HepG2 (cell line): ENCODE measurements around the gene PAX4. TPM values are rescaled to one million over a fixed set of nuclear protein-coding genes. Genes with fewer than 3 reads are reported as not detected.

ENCODE experiments used
- ATF1 ChIP-seq: IDR thresholded peaks from 2 replicates; pipeline ENCODE4 v1.6.1; 2016; ENCODE audit warnings: mild to moderate bottlenecking, control low read depth
- JARID2 ChIP-seq: sonication (generic); formaldehyde crosslinking; IDR thresholded peaks from 2 replicates; pipeline ENCODE4 v1.8.1; 2023; ENCODE audit warnings: missing genetic modification reagents, inconsistent platforms; ENCODE audit not compliant: insufficient replicate concordance
- LCORL ChIP-seq, 2 experiments: fragments of 450-650 bp in 1 of 2; sonication (generic) in 1 of 2; formaldehyde crosslinking in 1 of 2; IDR thresholded peaks; 2 replicates each; pipeline versions ENCODE4 v1.5.0 to v1.6.1; 2017 to 2020; ENCODE audit warnings: antibody characterized with exemption in 1 of 2, missing genetic modification reagents in 1 of 2
- MAZ ChIP-seq, 2 experiments: sonication (generic) in 1 of 2; formaldehyde crosslinking in 1 of 2; IDR thresholded peaks; 2 replicates each; pipeline versions ENCODE4 v1.5.0 to v1.6.1; 2012 to 2020; ENCODE audit warnings: low read depth in 2 of 2, mild to moderate bottlenecking in 2 of 2, borderline replicate concordance in 1 of 2, improper control_type of control experiment in 1 of 2, low read length in 1 of 2, missing genetic modification reagents in 1 of 2, moderate library complexity in 1 of 2
- MXI1 ChIP-seq: IDR thresholded peaks from 3 replicates; pipeline ENCODE4 v1.6.1; 2012; ENCODE audit warnings: low read depth, low read length, inconsistent platforms, borderline replicate concordance
- POLR2AphosphoS5 ChIP-seq: IDR thresholded peaks from 2 replicates; pipeline ENCODE4 v1.6.1; 2012; ENCODE audit warnings: low read depth, low read length
- RBM39 ChIP-seq: fragments of 200-400 bp; formaldehyde crosslinking; IDR thresholded peaks from one replicate; pipeline ENCODE4 v1.6.1; 2018; ENCODE audit warnings: antibody characterized with exemption, mild to moderate bottlenecking, low read depth, low read length; ENCODE audit not compliant: poor library complexity, severe bottlenecking
- RORA ChIP-seq: sonication (generic); formaldehyde crosslinking; IDR thresholded peaks from 2 replicates; pipeline ENCODE4 v1.5.0; 2020; ENCODE audit warnings: mild to moderate bottlenecking, missing genetic modification reagents, moderate library complexity
- SP1 ChIP-seq, 2 experiments: fragments of 450-650 bp in 1 of 2; sonication (generic) in 1 of 2; formaldehyde crosslinking in 1 of 2; IDR thresholded peaks; 2 replicates each; pipeline versions ENCODE4 v1.4.0 to v1.6.1; 2016 to 2020; ENCODE audit warnings: missing genetic modification reagents in 1 of 2
- ZNF34 ChIP-seq: sonication (generic); formaldehyde crosslinking; IDR thresholded peaks from 2 replicates; pipeline ENCODE4 v1.4.0; 2020; ENCODE audit warnings: mild to moderate bottlenecking, missing genetic modification reagents, borderline replicate concordance
- ZNF761 ChIP-seq: sonication (generic); formaldehyde crosslinking; conservative IDR thresholded peaks from 2 replicates; pipeline ENCODE4 v1.4.0; 2020; ENCODE audit warnings: mild to moderate bottlenecking, missing genetic modification reagents
- ZNF816 ChIP-seq: sonication (generic); formaldehyde crosslinking; IDR thresholded peaks from 2 replicates; pipeline ENCODE4 v1.8.0; 2022; ENCODE audit warnings: missing genetic modification reagents, mild to moderate bottlenecking, borderline replicate concordance
- polyA plus RNA-seq, 8 experiments: library from polyadenylated mRNA; depleted of rRNA in 3 of 8; stranded (reverse) in 7 of 8; unstranded in 1 of 8; fragments of >200 nt; fragmentation: Illumina TruSeq in 4 of 8; extraction: Trizol in 4 of 8; gene quantifications; 2 replicates each; pipeline versions ENCODE4 v1.2.1 to v1.2.3, GENCODE V29; 2011 to 2016; ENCODE audit warnings: low read depth in 4 of 8, missing spikeins in 1 of 8, mixed read lengths in 1 of 8; ENCODE audit not compliant: insufficient read depth in 1 of 8
- total RNA-seq, 5 experiments: library from RNA; depleted of rRNA; stranded (reverse); fragments of >200 nt; fragmentation: Illumina TruSeq; extraction: Trizol; gene quantifications; 2 replicates each; pipeline ENCODE4 v1.2.3, GENCODE V29; 2016; ENCODE audit warnings: low read depth in 1 of 5
- TF ChIP-seq, protein P1 (sequence below): sonication (generic); formaldehyde crosslinking; IDR thresholded peaks from 2 replicates; pipeline ENCODE4 v1.5.0; 2020; ENCODE audit warnings: mild to moderate bottlenecking, missing genetic modification reagents, borderline replicate concordance
- TF ChIP-seq, protein P2 (sequence below): sonication (generic); formaldehyde crosslinking; IDR thresholded peaks from 2 replicates; pipeline ENCODE4 v1.4.0; 2020; ENCODE audit warnings: missing genetic modification reagents

PAX4 gene
- total and polyA plus RNA-seq, 2 of the 13 experiments (the other 11 are each of a cell fraction or from before 2014, with no cell fraction given): not detected

DNA sequence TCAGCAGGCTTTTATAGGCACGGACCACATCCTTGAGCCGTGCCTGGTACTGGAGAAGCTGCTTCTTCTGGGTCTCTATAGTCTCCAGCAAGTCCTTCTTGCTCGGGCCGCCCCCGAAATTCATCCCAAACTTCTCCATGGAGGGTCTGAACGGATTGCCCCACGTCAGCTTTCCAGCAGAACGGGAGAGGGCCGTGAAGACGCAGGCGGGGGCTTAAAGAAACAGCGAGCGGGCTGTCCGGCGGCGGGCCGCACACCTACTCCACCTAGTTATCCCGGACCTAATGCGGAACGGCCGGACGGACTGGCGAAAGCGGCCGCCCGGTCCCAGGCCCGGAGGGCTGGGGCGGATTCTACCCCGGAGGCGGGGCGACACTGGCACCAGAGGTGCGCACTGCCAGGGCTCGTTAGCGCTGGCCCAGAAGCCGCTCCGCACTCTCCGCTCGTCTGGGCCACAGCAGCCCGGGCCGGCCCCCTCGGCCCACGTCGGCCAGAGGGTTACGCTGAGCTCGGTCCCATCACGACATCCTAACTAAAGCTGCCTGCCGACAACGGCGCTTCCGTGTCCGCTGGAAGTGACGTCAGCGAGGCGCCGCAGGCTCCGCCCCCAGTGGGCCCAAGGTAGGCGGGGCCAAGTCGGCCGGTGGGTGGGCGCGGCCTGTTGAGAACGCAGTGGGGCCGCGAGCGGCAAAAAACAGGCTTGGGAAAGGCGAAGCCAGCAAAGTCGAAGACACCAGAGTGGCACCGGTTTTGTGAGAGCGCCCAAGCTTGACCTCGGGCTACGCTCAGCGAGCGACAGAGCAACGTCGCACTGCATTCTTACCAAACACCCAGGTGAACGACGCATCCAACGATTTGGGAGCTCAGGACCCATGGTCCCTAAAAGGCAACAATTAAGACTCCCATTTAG, 32.6 kb downstream of the PAX4 start, which contains the start of gene GCC1 (continued):
- TF ChIP-seq, protein P1, sequence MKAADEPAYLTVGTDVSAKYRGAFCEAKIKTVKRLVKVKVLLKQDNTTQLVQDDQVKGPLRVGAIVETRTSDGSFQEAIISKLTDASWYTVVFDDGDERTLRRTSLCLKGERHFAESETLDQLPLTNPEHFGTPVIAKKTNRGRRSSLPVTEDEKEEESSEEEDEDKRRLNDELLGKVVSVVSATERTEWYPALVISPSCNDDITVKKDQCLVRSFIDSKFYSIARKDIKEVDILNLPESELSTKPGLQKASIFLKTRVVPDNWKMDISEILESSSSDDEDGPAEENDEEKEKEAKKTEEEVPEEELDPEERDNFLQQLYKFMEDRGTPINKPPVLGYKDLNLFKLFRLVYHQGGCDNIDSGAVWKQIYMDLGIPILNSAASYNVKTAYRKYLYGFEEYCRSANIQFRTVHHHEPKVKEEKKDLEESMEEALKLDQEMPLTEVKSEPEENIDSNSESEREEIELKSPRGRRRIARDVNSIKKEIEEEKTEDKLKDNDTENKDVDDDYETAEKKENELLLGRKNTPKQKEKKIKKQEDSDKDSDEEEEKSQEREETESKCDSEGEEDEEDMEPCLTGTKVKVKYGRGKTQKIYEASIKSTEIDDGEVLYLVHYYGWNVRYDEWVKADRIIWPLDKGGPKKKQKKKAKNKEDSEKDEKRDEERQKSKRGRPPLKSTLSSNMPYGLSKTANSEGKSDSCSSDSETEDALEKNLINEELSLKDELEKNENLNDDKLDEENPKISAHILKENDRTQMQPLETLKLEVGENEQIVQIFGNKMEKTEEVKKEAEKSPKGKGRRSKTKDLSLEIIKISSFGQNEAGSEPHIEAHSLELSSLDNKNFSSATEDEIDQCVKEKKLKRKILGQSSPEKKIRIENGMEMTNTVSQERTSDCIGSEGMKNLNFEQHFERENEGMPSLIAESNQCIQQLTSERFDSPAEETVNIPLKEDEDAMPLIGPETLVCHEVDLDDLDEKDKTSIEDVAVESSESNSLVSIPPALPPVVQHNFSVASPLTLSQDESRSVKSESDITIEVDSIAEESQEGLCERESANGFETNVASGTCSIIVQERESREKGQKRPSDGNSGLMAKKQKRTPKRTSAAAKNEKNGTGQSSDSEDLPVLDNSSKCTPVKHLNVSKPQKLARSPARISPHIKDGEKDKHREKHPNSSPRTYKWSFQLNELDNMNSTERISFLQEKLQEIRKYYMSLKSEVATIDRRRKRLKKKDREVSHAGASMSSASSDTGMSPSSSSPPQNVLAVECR: peak; percentile 94
- TF ChIP-seq RORA (CRISPR knock-in tag): no peak
- TF ChIP-seq RBM39: peak; percentile 79
- peak; percentile 39; the same call in 1 of the 2 replicates for TF ChIP-seq ZNF34 (CRISPR knock-in tag)
- TF ChIP-seq, protein P2, sequence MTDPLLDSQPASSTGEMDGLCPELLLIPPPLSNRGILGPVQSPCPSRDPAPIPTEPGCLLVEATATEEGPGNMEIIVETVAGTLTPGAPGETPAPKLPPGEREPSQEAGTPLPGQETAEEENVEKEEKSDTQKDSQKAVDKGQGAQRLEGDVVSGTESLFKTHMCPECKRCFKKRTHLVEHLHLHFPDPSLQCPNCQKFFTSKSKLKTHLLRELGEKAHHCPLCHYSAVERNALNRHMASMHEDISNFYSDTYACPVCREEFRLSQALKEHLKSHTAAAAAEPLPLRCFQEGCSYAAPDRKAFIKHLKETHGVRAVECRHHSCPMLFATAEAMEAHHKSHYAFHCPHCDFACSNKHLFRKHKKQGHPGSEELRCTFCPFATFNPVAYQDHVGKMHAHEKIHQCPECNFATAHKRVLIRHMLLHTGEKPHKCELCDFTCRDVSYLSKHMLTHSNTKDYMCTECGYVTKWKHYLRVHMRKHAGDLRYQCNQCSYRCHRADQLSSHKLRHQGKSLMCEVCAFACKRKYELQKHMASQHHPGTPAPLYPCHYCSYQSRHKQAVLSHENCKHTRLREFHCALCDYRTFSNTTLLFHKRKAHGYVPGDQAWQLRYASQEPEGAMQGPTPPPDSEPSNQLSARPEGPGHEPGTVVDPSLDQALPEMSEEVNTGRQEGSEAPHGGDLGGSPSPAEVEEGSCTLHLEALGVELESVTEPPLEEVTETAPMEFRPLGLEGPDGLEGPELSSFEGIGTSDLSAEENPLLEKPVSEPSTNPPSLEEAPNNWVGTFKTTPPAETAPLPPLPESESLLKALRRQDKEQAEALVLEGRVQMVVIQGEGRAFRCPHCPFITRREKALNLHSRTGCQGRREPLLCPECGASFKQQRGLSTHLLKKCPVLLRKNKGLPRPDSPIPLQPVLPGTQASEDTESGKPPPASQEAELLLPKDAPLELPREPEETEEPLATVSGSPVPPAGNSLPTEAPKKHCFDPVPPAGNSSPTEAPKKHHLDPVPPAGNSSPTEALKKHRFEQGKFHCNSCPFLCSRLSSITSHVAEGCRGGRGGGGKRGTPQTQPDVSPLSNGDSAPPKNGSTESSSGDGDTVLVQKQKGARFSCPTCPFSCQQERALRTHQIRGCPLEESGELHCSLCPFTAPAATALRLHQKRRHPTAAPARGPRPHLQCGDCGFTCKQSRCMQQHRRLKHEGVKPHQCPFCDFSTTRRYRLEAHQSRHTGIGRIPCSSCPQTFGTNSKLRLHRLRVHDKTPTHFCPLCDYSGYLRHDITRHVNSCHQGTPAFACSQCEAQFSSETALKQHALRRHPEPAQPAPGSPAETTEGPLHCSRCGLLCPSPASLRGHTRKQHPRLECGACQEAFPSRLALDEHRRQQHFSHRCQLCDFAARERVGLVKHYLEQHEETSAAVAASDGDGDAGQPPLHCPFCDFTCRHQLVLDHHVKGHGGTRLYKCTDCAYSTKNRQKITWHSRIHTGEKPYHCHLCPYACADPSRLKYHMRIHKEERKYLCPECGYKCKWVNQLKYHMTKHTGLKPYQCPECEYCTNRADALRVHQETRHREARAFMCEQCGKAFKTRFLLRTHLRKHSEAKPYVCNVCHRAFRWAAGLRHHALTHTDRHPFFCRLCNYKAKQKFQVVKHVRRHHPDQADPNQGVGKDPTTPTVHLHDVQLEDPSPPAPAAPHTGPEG: peak; percentile 55; the same call in 1 of the 2 replicates
- no peak for TF ChIP-seq JARID2 (CRISPR knock-in tag)
- peak; percentile 92 for TF ChIP-seq ATF1 (CRISPR knock-in tag)
- no peak for TF ChIP-seq MXI1
- TF ChIP-seq LCORL (IDR thresholded peaks at IDR 0.05): no peak
- TF ChIP-seq LCORL (CRISPR knock-in tag; IDR thresholded peaks at IDR 0.05): peak; percentile 75
- peak; percentile 86 for TF ChIP-seq POLR2AphosphoS5
- peak; percentile 72 for TF ChIP-seq ZNF816 (CRISPR knock-in tag)
- TF ChIP-seq MAZ (IDR thresholded peaks at IDR 0.05; ENCODE audit: borderline replicate concordance, low read depth, low read length): no peak
- TF ChIP-seq MAZ (CRISPR knock-in tag; IDR thresholded peaks at IDR 0.05; ENCODE audit: low read depth): peak; percentile 58; the same call in 1 of the 2 replicates
- TF ChIP-seq ZNF761 (CRISPR knock-in tag): no peak
- no peak for TF ChIP-seq SP1 (IDR thresholded peaks at IDR 0.05)
- peak; percentile 84 for TF ChIP-seq SP1 (CRISPR knock-in tag; IDR thresholded peaks at IDR 0.05)
